ENCODE results near the gene BST1.

The BST1 gene

GRCh38 chr4:15714646-15715435 is 12.0 kb downstream of the BST1 start:
- H3K79me1 ChIP-seq (ENCODE audit: low read length) = no peaks in the 10 kb centered on the region
- H3K9ac ChIP-seq (ENCODE audit: low read length) = no peak overlapping the region
- no peak overlapping the region for H2BK5ac ChIP-seq (ENCODE audit: low read length)
- H3K79me2 ChIP-seq (ENCODE audit: control insufficient read depth, insufficient read depth, low read length) = no peaks in the 10 kb centered on the region
- no CpG with 5 or more reads among the region's 8 CpGs for WGBS (ENCODE audit: extremely low coverage, insufficient coverage, low lambda C conversion rate)
- H2AK5ac ChIP-seq (ENCODE audit: low read length) = no peak overlapping the region
- no peak overlapping the region for H2BK120ac ChIP-seq (ENCODE audit: low read depth, low read length)
- H2BK15ac ChIP-seq (replicated peaks; ENCODE audit: low read depth) = no peak overlapping the region
- no peak for DNase-seq
- no peak overlapping the region for H3K18ac ChIP-seq (ENCODE audit: low read length)
- no peak overlapping the region for H4K8ac ChIP-seq (ENCODE audit: low read depth, low read length)
- H3K27me3 ChIP-seq (ENCODE audit: insufficient read depth, low read length, poor library complexity) = no peaks in the 10 kb centered on the region
- no peaks in the 10 kb centered on the region for H3K36me3 ChIP-seq (ENCODE audit: control insufficient read depth, insufficient read depth, low read length)
- no peak overlapping the region for H4K5ac ChIP-seq (ENCODE audit: low read length)
- H3K27ac ChIP-seq (ENCODE audit: low read depth, low read length) = no peak overlapping the region
- H3K4me1 ChIP-seq (ENCODE audit: control insufficient read depth, low read depth, low read length) = no peaks in the 10 kb centered on the region
- H3K4ac ChIP-seq (ENCODE audit: low read depth, low read length) = no peak overlapping the region
- no peak overlapping the region for H3K23ac ChIP-seq (ENCODE audit: low read length)
- H3K56ac ChIP-seq (ENCODE audit: low read length) = no peak overlapping the region
- no peak overlapping the region for H3K4me2 ChIP-seq (ENCODE audit: low read length)
- no peak overlapping the region for H3K4me3 ChIP-seq (ENCODE audit: low read length)

DNA sequence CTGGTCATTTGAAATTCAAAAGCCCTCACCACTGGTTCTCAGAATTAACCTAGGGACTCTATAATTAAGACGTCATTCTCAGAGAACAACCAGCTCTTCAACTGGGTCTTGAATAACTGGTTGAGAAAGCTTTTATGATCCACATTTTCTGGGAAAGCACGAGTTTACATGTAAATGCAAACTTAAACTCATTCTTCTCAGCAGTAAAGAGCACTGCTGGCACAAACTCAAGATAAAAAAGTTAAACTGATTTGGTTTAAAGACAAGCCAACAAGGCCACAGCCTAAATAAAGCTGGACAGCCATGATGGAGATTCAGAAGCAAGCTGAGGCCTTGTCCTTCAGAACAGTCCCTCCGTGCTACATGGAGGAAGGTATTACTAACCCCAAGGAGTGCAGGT is 13.2 kb downstream of the BST1 start:
- no CpG with 5 or more reads among the region's 3 CpGs for WGBS (ENCODE audit: extremely low coverage, insufficient coverage, low lambda C conversion rate)
- no peaks in the 10 kb centered on the region for H3K79me2 ChIP-seq (ENCODE audit: control insufficient read depth, insufficient read depth, low read length)
- H3K4me1 ChIP-seq (ENCODE audit: control insufficient read depth, low read depth, low read length) = no peaks in the 10 kb centered on the region
- no peak overlapping the region for H3K27ac ChIP-seq (ENCODE audit: low read depth, low read length)
- no peak overlapping the region for H2AK5ac ChIP-seq (ENCODE audit: low read length)
- H3K36me3 ChIP-seq (ENCODE audit: control insufficient read depth, insufficient read depth, low read length) = no peaks in the 10 kb centered on the region
- no peak overlapping the region for H4K8ac ChIP-seq (ENCODE audit: low read depth, low read length)
- no peak overlapping the region for H3K23ac ChIP-seq (ENCODE audit: low read length)
- H3K4me2 ChIP-seq (ENCODE audit: low read length) = no peak overlapping the region
- no peak overlapping the region for H3K4ac ChIP-seq (ENCODE audit: low read depth, low read length)
- no peak overlapping the region for H3K56ac ChIP-seq (ENCODE audit: low read length)
- no peaks in the 10 kb centered on the region for H3K79me1 ChIP-seq (ENCODE audit: low read length)
- no peak overlapping the region for H2BK5ac ChIP-seq (ENCODE audit: low read length)
- H4K5ac ChIP-seq (ENCODE audit: low read length) = no peak overlapping the region
- H2BK120ac ChIP-seq (ENCODE audit: low read depth, low read length) = no peak overlapping the region
- no peak overlapping the region for H2BK15ac ChIP-seq (replicated peaks; ENCODE audit: low read depth)
- no peak overlapping the region for H3K18ac ChIP-seq (ENCODE audit: low read length)
- no peak overlapping the region for H3K4me3 ChIP-seq (ENCODE audit: low read length)
- no peaks in the 10 kb centered on the region for H3K27me3 ChIP-seq (ENCODE audit: insufficient read depth, low read length, poor library complexity)
- no peak overlapping the region for H3K9ac ChIP-seq (ENCODE audit: low read length)
- DNase-seq = no peak

- H2BK15ac ChIP-seq (replicated peaks; ENCODE audit: low read depth) = no peak overlapping the region
- no CpG with 5 or more reads among the region's 6 CpGs for WGBS (ENCODE audit: extremely low coverage, insufficient coverage, low lambda C conversion rate)
- H3K18ac ChIP-seq (ENCODE audit: low read length) = no peak overlapping the region
- H3K4me3 ChIP-seq (ENCODE audit: low read length) = no peak overlapping the region
- H4K5ac ChIP-seq (ENCODE audit: low read length) = no peak overlapping the region
- no peak overlapping the region for H2AK5ac ChIP-seq (ENCODE audit: low read length)
- H2BK120ac ChIP-seq (ENCODE audit: low read depth, low read length) = no peak overlapping the region
- H3K27ac ChIP-seq (ENCODE audit: low read depth, low read length) = no peak overlapping the region
- H3K4ac ChIP-seq (ENCODE audit: low read depth, low read length) = no peak overlapping the region
- no peaks in the 10 kb centered on the region for H3K36me3 ChIP-seq (ENCODE audit: control insufficient read depth, insufficient read depth, low read length)
- H4K8ac ChIP-seq (ENCODE audit: low read depth, low read length) = no peak overlapping the region
- no peaks in the 10 kb centered on the region for H3K27me3 ChIP-seq (ENCODE audit: insufficient read depth, low read length, poor library complexity)
- no peak for DNase-seq
- H3K79me1 ChIP-seq (ENCODE audit: low read length) = no peaks in the 10 kb centered on the region
- H3K56ac ChIP-seq (ENCODE audit: low read length) = no peak overlapping the region
- no peaks in the 10 kb centered on the region for H3K79me2 ChIP-seq (ENCODE audit: control insufficient read depth, insufficient read depth, low read length)
- H3K4me2 ChIP-seq (ENCODE audit: low read length) = no peak overlapping the region
- H2BK5ac ChIP-seq (ENCODE audit: low read length) = no peak overlapping the region
- H3K9ac ChIP-seq (ENCODE audit: low read length) = no peak overlapping the region
- no peaks in the 10 kb centered on the region for H3K4me1 ChIP-seq (ENCODE audit: control insufficient read depth, low read depth, low read length)
- no peak overlapping the region for H3K23ac ChIP-seq (ENCODE audit: low read length)
Measured at GRCh38 chr4:15717086-15717485, 14.2 kb downstream of the BST1 start.

DNA sequence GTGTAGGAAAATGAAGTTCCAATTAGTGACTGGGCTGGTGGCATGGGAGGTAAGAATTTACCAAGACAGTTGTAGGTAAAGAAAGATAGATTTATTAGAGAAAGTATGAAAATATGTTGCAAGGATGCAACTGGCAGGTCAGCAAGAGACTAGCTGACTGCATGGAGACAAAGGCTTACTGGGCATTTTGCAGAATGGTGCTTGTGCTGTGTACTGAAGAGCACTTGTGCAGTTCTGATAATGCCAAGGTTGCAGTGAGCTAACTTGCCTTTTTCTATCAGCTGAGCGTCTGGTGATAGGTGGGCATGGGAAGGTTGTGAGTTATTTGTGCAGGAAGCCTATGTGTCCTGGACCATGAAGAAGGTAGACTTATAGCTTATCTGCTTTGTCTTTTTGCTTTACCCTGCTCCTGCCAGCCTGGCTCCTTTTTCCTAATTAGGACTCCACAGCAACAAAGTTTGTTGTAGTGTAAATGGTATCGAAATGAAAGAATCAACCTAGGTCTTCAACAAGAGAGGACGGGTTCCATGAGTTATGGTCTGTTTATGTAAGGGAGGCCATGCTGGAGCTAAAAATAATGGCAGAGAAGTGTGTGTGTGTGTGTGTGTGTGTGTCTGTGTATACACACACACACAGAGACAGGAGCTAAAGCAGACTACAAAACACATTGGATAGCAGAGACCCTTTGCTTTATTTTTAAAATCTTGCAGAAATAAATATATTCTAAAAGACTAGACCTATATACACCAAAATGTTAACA is 15.0 kb downstream of the BST1 start:
- H4K8ac ChIP-seq (ENCODE audit: low read depth, low read length) = no peak overlapping the region

GRCh38 chr4:15718465-15718864 is 15.6 kb downstream of the BST1 start:
- no peak overlapping the region for H2BK120ac ChIP-seq (ENCODE audit: low read depth, low read length)
- no peak overlapping the region for H2AK5ac ChIP-seq (ENCODE audit: low read length)
- H3K27me3 ChIP-seq (ENCODE audit: insufficient read depth, low read length, poor library complexity) = no peaks in the 10 kb centered on the region
- no peak overlapping the region for H3K4me3 ChIP-seq (ENCODE audit: low read length)
- no peak overlapping the region for H3K9ac ChIP-seq (ENCODE audit: low read length)
- H2BK5ac ChIP-seq (ENCODE audit: low read length) = no peak overlapping the region
- H3K79me2 ChIP-seq (ENCODE audit: control insufficient read depth, insufficient read depth, low read length) = no peaks in the 10 kb centered on the region
- no peak overlapping the region for H3K18ac ChIP-seq (ENCODE audit: low read length)
- no peak for DNase-seq
- H3K4me1 ChIP-seq (ENCODE audit: control insufficient read depth, low read depth, low read length) = no peaks in the 10 kb centered on the region
- H4K5ac ChIP-seq (ENCODE audit: low read length) = no peak overlapping the region
- no peak overlapping the region for H3K27ac ChIP-seq (ENCODE audit: low read depth, low read length)
- H3K56ac ChIP-seq (ENCODE audit: low read length) = no peak overlapping the region
- no peak overlapping the region for H3K23ac ChIP-seq (ENCODE audit: low read length)
- H3K36me3 ChIP-seq (ENCODE audit: control insufficient read depth, insufficient read depth, low read length) = no peaks in the 10 kb centered on the region
- no peaks in the 10 kb centered on the region for H3K79me1 ChIP-seq (ENCODE audit: low read length)
- H3K4ac ChIP-seq (ENCODE audit: low read depth, low read length) = no peak overlapping the region
- H2BK15ac ChIP-seq (replicated peaks; ENCODE audit: low read depth) = no peak overlapping the region
- no peak overlapping the region for H4K8ac ChIP-seq (ENCODE audit: low read depth, low read length)
- no CpG with 5 or more reads among the region's 5 CpGs for WGBS (ENCODE audit: extremely low coverage, insufficient coverage, low lambda C conversion rate)
- no peak overlapping the region for H3K4me2 ChIP-seq (ENCODE audit: low read length)

More for the DNA sequence above, 15.0 kb downstream of the BST1 start:
- H2BK120ac ChIP-seq (ENCODE audit: low read depth, low read length) = no peak overlapping the region
- no CpG with 5 or more reads among the region's 3 CpGs for WGBS (ENCODE audit: extremely low coverage, insufficient coverage, low lambda C conversion rate)
- no peaks in the 10 kb centered on the region for H3K4me1 ChIP-seq (ENCODE audit: control insufficient read depth, low read depth, low read length)
- H3K36me3 ChIP-seq (ENCODE audit: control insufficient read depth, insufficient read depth, low read length) = no peaks in the 10 kb centered on the region
- no peak for DNase-seq
- H2BK15ac ChIP-seq (replicated peaks; ENCODE audit: low read depth) = no peak overlapping the region
- H3K4ac ChIP-seq (ENCODE audit: low read depth, low read length) = no peak overlapping the region
- H3K4me2 ChIP-seq (ENCODE audit: low read length) = no peak overlapping the region
- H3K27ac ChIP-seq (ENCODE audit: low read depth, low read length) = no peak overlapping the region
- H3K56ac ChIP-seq (ENCODE audit: low read length) = no peak overlapping the region
- H3K4me3 ChIP-seq (ENCODE audit: low read length) = no peak overlapping the region
- H2BK5ac ChIP-seq (ENCODE audit: low read length) = no peak overlapping the region
- H3K9ac ChIP-seq (ENCODE audit: low read length) = no peak overlapping the region
- no peak overlapping the region for H2AK5ac ChIP-seq (ENCODE audit: low read length)
- no peaks in the 10 kb centered on the region for H3K79me2 ChIP-seq (ENCODE audit: control insufficient read depth, insufficient read depth, low read length)
- no peaks in the 10 kb centered on the region for H3K79me1 ChIP-seq (ENCODE audit: low read length)
- H4K5ac ChIP-seq (ENCODE audit: low read length) = no peak overlapping the region
- H3K18ac ChIP-seq (ENCODE audit: low read length) = no peak overlapping the region
- H3K23ac ChIP-seq (ENCODE audit: low read length) = no peak overlapping the region
- H3K27me3 ChIP-seq (ENCODE audit: insufficient read depth, low read length, poor library complexity) = no peaks in the 10 kb centered on the region

Data from mesendoderm (in vitro differentiated cells).